HG02588 (cell line): ENCODE measurements around the gene EMID1.

Experiments used
- ATAC-seq: cut with Tn5 transposase; IDR thresholded peaks from one replicate; pipeline ENCODE4 v1.9.1; 2021; ENCODE audit warnings: mild to moderate bottlenecking, moderate library complexity; ENCODE audit not compliant: unreplicated experiment

Gene EMID1

DNA sequence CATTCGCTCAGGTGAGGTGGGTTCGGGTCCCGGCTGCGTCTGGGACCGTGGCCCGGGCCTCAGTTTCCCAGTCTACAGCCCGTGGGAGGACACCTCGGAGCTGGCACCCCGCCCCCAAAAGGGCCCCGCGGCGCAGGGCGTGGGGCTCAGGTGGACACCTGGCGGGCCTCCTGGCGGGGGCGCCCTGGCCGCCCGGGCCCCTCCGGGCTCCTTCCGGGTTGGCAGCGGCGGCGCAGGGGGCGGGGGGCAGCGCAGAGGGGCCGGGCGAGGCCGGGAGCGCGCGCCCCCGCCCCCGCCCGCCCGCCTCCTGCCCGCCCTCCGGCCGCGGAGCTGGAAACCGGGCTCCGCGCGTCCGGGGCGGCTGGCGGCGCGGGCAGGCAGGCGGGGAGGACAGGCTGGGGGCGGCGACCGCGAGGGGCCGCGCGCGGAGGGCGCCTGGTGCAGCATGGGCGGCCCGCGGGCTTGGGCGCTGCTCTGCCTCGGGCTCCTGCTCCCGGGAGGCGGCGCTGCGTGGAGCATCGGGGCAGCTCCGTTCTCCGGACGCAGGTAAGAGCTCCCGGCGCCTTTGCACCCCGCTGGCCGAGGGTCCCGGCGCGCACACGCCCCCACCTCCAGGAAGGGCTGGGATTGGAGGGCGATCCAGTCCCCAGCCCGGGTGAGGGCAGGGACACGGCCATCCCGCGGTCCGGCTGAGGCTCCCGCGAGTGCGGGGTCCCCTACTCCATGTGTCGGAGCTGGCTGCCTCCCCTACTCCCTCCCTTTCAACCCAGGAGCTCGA lies at the start of gene EMID1:
Gene EMID1, plus strand, starts transcription at position 303 of the 778 bp plus-strand sequence. Its CDS starts 143 bp downstream, at position 446.
- no peak for ATAC-seq

DNA sequence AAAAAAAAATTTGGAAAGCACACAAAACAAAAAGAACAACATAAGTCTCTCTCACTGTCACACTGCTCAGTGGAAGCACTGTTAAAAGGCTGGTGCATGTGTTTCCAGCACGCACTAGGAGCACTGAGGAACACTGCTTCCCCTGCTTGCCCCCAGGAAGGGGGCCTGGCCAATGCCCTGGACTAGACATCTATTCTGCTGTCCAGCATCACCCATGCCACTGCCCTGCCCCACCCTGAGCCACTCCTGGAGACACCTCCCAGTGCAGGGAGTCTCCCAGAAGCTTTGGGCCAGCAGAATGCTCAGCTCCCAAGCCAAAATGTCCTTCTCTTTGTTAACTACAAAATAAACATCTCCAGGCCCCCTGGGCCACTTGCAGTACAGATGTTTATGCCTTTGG lies 49.7 kb upstream of the EMID1 start:
- no peak for ATAC-seq

DNA sequence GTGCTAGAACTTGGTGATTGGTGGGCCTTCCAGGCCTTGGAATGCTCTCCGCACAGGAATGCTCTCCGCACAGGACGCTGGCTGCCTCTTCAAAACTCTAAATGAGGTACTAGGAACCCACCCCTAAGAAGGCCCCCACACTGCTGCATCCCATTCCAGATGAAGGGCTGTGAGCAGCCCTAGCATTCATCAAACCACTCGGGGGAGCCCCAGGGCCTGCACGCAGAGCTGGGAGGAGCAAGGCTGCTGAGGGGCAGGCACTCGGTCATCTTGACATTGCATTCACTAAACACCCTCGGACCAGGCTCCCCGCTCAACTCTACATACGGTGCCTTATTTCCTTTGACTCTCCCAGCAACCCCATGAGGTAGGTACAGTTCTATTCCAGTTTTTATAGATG lies 49.2 kb upstream of the EMID1 start:
- ATAC-seq, result no peak

DNA sequence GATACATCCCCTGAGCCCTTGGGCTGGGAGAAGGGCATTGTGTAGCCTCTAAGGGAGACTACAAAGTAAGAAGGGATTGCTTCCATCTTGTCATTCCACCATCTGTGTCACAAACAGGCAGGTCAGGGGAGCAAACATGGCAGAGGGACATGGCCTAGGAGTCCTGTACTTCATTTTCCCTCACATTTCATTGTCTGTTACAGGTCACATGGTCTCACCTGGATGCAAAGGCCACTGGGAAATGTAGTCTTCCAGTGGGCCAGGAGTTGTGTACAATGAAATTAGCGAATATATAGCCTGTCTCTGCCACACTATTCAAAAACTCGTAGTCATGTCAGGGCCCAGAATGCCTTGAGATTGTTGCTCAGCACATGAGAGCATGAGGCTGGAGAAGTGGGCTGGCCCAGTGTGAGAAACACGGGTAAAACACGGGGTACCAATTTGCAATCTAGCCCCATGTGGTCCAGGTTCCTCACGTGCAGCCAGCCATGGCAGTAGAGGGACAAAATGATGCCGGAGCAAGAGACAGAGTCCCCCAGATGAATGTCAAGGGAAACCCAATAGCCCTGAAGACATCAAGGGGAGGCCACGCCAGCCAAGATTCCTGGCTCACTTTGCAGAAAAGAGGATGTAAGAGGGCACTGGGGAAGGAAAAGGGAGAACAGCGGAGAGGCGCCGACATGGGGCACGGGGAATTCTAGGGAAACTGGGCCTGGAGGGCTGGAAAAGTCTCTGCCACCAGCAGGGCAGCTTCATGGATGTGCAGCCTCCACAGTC lies 47.7 kb upstream of the EMID1 start:
- no peak for ATAC-seq

DNA sequence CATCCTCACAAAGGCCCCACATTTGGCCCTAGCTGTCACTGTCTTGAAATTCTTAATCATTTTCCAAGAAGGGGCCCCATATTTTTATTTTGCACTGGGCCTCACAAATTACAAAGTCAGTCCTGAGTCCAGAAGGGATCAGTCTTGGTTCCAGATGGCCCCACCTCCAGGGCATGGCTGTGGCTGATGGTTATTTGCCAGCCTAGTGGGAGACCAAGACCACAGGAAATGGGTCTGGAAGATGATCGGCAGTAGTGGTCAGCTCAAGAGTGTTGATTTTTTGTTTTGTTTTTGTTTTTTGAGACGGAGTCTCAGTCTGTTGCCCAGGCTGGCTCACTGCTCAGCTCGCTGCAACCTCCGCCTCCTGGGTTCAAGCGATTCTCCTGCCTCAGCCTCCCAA lies 47.1 kb upstream of the EMID1 start:
- ATAC-seq, result no peak

DNA sequence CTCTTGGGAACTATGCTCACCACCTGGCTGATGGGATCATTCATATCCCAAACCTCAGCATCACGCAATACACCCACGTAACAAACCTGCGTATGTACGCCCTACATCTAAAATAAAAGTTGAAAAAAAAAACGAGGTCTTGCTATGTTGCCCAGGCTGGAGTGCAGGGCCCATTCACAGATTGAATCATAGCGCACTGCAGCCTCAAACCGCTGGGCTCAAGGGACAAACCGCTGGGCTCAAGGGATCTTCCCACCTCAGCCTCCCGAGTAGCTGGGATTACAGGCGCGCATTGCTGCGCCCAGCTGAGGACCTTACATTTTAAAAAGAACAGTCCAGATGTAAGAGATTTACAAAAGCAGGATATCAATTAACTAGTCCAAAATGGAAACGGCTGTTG lies 41.9 kb upstream of the EMID1 start:
- no peak for ATAC-seq

DNA sequence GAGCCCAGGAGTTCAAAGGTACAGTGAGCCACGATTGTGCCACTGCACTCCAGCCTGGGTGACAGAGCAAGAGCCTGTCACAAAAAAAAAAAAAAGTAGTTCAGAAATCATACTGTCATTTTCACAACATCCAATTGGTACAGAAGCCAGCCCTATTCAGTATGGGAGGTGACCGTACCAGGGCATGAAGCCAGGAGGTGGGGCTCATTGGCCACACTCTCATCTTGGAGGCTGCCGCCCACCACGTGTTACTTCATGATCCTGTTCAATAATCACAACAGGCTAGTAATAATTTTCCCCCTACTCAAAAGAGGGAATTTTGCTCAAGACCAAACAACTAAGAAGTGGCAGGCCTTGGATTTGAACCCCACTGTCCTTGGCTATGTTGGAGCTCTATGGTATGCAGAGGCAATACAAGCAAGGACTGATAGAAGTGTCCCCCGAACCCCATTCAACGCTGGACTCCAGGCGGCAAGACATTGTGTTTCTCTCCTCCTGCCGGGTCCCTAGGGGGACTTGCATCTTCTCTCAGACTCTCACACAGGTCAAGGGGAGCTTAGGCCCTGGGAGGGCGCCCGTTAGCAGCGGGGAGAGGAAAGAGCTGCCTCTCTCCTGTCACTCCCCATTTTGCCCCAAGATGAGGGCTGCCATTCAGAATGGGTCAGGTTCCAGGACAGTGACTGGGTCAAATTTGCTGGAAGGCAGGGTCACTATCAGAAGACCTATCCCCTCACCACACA lies 40.2 kb upstream of the EMID1 start:
- no peak for ATAC-seq

DNA sequence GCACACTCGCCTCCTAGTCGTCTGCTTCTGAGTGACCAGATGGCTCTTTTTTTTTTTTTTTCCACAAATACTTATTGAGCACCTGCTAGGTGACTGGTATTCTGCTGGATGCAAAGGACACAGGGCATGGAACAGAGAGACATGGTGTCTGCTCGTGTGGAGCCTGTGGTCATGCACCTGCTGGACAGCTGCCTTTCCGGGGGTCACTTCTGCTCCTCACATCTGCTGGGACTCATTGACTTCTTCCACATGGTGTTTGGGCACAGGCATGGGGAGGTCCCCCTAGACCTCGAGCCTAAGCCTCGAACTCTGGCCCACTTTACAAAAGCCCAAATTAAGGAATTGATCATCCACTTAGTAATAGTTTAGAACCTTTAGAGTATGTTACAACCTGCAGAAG lies 39.5 kb upstream of the EMID1 start:
- no peak for ATAC-seq

DNA sequence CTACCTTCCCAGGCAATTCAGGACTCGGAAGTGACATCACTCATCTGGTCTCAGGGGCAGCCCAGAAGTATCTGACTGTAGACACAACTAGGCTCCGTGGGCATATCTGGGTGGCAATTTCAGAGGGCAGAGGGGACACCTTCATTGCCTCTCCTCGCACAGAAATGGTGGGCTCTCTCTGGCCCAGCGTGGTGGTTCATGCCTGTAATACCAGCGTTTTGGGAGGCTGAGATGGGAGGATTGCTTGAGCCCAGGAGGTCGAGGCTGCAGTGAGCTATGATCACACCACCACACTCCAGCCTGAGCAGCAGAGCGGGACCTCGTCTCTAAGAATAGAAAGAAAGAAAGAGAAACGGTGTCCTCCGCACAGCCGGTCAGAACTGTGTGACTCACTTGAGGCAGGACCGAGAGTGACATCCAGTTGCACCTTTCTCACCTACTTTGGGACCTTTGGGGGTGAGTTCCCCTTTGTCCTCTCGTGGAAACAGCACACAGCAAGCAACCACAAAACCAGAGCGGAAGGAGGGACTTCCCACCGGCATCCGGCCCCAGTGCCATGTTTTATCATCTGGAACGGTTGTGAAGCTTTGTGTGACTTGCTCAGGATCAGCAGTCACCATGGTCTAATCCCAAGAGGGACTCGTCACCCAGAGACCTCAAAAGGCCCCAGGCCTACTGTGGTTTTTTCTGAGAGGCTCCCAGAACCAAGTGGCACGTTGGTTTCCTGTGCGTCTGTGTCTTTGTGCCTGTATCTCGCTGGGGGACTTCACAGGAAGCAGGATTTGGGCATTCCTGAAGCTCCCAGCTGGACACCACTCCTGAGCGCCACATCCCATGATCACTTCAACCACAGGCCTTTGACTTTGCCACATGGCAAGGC lies 38.4 kb upstream of the EMID1 start:
- ATAC-seq, result peak; percentile 92

DNA sequence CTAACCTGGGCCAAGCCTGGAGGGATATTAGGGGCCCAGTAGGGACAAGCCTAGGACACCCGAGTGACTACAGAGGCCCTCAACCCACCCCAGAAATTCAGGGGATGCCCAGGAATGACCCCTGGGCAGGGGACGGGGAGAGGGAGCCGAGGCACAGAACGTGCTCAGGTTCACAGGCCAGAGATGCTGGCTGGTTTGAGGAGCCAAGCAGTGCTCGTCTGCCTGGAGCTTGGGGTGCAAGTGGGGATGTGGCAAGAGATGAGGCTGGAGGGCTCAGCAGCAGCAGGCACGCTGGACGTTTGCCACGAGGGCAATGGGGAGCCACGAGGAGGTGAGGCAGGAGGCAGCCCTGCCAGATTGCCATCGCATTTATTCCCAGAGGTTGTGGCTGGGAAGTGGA lies 34.0 kb upstream of the EMID1 start:
- no peak for ATAC-seq

DNA sequence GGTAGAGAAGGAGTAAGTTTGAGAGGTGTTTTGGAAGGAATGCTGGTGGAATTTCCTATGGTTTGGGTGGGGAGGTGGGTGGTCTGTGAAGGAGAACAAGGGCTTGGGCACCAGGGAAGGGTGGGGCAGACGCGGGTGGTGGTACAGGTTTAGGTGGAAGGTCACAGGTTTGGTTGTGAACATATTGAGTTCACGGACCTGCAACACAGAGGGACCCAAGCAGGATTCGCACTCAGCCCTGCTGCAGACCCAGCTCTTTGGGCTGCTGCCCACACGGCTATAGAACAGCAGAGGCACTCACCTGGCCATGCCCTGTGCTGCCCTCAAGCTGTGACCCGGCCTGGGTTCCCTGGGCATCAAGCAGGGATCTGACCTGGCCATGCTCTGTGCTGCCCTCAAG lies 33.5 kb upstream of the EMID1 start:
- no peak for ATAC-seq

DNA sequence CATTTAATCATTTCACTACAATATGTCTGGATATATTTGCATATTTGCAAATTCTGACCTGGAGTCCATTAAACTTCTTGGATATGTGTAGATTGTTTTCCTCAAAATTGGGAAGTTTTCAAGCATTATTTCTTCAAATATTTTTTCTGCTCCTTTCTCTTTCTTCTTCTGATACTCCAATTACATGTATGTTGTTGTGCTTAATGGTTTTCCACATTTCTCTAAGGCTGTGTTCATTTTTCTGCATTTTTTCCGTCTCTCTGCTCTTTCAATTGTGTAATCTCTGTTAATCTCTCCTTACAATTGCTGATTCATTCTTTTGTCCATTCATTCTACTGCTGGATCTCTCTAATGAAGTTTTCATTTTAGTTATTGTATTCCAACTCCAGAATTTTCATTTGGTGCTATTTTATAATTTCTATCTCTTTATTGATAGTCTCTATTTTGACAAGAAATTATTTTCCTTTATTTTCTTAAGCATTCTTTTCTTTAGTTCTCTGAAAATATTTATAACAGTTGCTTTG lies 30.3 kb upstream of the EMID1 start:
- no peak for ATAC-seq

DNA sequence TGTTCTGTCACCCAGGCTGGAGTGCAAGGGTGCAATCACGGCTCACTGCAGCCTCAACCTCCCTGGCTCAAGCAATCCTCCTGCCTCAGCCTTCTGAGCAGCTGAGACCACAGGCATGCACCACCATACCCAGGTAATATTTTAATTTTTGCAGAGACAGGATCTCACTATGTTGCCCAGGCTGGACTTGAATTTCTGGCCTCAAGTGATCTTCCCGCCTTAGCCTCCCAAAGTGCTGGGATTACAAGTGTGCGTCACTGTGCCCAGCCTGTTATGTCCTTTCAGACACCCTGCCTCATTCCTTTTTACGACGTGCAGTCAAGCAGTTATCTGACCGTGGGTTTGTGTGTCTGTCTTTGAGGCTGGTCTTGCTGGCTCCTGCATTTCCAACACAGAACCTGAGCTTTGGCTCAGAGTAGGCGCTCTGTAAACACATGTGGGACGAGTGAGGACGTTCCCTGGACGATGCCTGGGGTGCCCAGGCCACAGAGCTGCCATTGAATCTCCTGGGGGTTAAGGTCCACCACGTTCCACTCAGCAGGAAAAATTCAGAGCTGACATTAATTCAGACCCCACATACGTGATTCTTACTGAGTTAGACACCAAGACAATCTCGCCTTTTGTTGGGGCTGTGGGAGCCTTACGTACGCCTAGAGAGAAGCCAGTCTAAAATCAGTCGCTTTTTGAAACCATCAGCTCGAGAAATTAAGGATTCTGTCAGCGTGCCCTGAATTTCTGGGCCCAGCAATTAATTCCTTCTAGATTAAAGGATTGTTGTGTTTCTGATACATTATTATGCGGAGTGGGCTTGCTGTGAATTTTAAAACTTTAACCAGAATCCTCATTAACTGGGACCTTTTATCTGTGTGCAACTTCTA lies 21.5 kb upstream of the EMID1 start:
- no peak for ATAC-seq

DNA sequence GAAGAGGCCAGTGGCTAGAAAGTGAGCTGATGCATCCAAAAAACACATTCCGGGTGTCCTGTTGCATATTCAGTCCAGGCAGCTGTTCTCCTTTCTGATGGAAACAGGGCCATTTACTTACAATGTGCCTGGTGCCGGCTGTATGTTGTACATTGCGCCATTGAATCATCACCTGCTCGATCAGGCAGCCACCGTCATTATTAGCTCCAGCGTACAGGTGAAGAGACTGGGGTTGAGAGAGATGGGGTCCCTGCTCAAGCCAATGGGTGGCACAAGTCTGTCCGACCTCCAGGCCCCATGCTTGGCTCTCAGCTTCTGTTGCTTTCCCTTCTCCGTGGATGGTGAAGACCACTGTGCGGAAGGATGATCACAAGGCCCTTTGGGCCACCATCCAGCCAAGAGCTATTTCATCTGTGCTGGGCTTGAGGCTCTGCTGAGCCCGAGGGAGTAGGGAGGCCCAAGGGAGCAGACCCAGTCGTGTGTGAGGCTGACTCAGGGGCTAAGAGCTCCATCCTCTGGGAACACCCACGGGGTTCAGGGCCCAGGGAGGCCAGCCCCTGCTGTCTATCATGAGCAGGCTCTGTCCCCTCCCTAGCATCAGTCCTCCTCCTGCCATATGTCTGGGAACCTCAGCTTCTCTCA lies 20.7 kb upstream of the EMID1 start:
- ATAC-seq, result no peak

DNA sequence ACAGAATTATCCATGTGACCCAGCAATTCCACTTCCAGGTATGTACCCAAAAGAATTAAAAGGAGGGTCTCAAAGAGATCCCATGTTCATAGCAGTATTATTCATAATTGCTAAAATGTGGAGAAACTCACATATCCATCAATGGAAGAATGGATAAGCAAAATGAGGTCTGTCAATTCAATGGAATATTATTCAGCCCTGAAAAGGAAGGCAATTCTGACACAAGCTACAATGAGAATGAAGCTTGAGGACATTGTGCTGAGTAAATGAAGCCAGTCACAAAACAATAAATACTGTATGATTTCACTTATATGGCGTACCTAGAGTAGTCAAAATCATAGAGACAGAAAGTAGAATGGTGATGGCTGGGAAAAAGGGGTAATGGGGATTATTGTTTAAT lies 19.4 kb upstream of the EMID1 start:
- no peak for ATAC-seq

DNA sequence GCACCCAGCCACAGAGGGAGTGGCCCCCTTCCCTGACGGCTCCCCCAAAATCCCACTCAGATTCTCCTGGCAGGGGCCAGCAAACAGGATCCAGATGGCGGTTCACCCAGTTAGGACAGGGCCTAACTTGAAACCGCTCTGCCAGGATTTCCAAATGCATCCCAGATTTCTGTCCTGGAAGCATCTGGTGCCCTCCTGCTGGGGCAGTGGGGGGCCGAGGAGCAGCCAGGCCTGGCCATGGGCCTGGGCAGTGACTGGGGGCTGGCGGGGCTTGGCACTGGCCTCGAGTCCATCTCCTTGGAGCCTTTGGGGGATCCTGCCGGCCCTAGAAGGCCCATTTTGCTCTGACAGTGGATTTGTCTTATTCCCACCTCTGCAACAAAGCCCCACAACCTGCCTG lies 17.9 kb upstream of the EMID1 start:
- no peak for ATAC-seq

DNA sequence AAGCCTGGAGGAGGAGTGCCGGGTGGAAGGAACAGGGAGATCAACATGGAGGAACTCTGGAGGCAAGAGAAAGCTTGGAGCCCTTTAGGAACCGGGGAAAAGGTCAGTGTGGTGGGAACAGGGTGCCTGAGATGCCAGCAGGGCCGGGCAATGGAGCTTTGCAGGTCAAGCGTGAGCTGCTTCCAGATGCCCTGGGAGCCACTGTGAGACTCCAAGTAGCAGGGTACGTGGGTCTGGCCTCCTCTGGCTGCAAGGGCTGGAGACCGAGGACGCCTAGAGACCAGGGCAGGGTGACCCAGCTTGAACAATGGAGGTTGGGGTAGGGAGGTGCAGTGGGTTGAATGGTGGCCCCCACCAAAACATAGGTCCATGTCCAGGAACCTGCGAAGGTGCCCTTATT lies 15.6 kb upstream of the EMID1 start:
- ATAC-seq, result no peak

DNA sequence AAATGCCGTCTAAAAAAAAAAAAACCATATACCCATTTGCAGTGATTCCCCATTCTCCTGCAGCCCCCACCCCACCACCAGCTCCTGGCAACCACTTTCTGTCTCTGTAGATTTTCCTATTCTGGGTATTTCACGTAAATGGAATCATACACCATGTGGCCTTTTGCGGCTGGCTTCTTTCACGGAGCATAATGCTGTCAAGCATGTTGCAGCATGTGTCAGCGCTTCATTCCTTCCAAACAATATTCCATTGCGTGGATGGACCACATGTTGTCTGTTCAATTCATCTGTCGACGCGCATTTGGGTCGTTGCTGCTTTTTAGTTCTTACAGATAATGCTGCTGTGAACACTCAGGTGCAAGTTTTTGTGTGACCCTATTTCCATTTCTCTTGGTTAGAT lies 14.8 kb upstream of the EMID1 start:
- ATAC-seq, result no peak

DNA sequence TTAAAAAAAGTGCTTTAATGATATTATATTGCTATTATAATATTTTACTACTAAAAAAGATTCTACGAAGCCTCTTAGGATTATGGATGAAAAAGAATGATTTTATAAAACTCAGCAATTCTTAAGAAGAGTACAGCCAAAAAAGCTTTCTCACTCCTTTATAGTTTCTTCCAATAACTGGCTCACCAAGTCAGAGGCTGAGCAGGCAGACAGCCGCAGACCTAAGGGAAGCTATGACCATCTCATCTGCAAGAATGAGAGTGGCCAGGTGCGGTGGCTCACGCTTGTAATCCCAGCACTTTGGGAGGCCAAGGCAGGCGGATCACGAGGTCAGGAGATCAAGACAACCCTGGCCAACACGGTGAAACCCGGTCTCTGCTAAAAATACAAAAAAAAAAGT lies 12.7 kb upstream of the EMID1 start:
- no peak for ATAC-seq
